Suprapubic skin (tissue), 4 donors: ENCODE data around the gene DUS1L.

Experiments
- EP300 ChIP-seq: sonication (generic); formaldehyde crosslinking; IDR thresholded peaks from one replicate; pipeline ENCODE4 v1.6.1; 2017; ENCODE audit warnings: antibody characterized with exemption
- POLR2A ChIP-seq, 2 donors: fragments of 450-650 bp; IDR thresholded peaks; one replicate each; pipeline ENCODE4 v1.6.1; 2017; ENCODE audit warnings: antibody characterized with exemption in 2 of 2, mild to moderate bottlenecking in 2 of 2, moderate library complexity in 2 of 2
- POLR2AphosphoS5 ChIP-seq, 3 donors: sonication (generic); formaldehyde crosslinking; IDR thresholded peaks; one replicate each; pipeline ENCODE4 v1.6.1; 2017; ENCODE audit warnings: antibody characterized with exemption in 3 of 3
- TF ChIP-seq, protein P1 (sequence below), 2 donors: fragments of 200-600 bp in 1 of 2; fragments of 450-650 bp in 1 of 2; sonication (generic) in 1 of 2; IDR thresholded peaks; one replicate each; pipeline ENCODE4 v1.5.1; 2016 to 2019; ENCODE audit warnings: antibody characterized with exemption in 2 of 2, mild to moderate bottlenecking in 1 of 2, moderate library complexity in 1 of 2

DNA sequence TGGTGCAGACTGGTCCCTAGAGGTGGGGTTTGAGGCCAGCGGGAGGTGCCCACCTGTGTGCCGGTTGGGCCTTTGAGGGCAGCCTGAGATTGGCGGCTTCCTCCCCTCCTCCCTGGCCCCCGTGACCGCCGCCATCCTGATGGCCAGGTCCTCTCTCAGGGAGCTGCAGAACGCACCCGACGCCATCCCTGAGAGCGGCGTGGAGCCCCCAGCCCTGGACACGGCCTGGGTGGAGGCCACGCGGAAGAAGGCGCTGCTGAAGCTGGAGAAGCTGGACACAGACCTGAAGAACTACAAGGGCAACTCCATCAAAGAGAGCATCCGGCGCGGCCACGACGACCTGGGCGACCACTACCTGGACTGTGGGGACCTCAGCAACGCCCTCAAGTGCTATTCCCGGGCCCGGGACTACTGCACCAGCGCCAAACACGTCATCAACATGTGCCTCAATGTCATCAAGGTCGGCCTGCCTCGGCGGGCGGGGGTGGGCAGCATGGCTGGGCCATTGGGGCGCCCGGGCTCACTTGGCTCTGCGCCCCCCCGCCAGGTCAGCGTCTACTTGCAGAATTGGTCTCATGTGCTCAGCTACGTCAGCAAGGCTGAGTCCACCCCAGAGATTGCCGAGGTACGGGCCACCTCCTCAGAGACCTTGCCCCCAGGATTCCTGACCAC lies 11.1 kb downstream of the DUS1L start:
- TF ChIP-seq POLR2A (IDR thresholded peaks at IDR 0.05) (no peak), POLR2AphosphoS5 (IDR thresholded peaks at IDR 0.05) (no peak), EP300 (no peak)
- TF ChIP-seq, protein P1, sequence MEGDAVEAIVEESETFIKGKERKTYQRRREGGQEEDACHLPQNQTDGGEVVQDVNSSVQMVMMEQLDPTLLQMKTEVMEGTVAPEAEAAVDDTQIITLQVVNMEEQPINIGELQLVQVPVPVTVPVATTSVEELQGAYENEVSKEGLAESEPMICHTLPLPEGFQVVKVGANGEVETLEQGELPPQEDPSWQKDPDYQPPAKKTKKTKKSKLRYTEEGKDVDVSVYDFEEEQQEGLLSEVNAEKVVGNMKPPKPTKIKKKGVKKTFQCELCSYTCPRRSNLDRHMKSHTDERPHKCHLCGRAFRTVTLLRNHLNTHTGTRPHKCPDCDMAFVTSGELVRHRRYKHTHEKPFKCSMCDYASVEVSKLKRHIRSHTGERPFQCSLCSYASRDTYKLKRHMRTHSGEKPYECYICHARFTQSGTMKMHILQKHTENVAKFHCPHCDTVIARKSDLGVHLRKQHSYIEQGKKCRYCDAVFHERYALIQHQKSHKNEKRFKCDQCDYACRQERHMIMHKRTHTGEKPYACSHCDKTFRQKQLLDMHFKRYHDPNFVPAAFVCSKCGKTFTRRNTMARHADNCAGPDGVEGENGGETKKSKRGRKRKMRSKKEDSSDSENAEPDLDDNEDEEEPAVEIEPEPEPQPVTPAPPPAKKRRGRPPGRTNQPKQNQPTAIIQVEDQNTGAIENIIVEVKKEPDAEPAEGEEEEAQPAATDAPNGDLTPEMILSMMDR (IDR thresholded peaks at IDR 0.05) = no peak
